KBM-7 (cell line): Measurements from ENCODE around the gene GRIN2D.

Source experiments
- DNase-seq: peaks from one replicate; pipeline ENCODE4 v3.0.0-alpha.2; 2015
- in situ Hi-C: fragments of 300-500 bp; cut with MboI; formaldehyde crosslinking; loops from 2 replicates; pipeline ENCODE4 v1.14.3; 2020; ENCODE audit warnings: low sequenced_read_pairs, low pct_unique_long_range_greater_than_20kb, mixed read lengths

The GRIN2D gene

DNA sequence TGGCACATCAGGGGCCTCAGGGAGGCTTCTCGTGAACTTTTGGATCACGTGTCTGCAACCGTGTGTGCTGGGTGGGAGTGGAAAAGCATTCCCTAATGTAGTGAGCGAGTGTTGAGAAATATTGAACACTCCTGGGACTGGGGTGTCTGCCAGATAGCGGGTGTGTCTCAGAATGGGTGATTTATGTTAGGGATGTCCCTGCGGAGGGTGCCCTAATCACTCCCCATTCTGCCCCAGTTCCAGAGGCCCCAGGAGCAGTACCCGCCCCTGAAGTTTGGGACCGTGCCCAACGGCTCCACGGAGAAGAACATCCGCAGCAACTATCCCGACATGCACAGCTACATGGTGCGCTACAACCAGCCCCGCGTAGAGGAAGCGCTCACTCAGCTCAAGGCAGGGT, 28.1 kb downstream of the GRIN2D start:
- no peak for DNase-seq
- in situ Hi-C loops = no loop called here

DNA sequence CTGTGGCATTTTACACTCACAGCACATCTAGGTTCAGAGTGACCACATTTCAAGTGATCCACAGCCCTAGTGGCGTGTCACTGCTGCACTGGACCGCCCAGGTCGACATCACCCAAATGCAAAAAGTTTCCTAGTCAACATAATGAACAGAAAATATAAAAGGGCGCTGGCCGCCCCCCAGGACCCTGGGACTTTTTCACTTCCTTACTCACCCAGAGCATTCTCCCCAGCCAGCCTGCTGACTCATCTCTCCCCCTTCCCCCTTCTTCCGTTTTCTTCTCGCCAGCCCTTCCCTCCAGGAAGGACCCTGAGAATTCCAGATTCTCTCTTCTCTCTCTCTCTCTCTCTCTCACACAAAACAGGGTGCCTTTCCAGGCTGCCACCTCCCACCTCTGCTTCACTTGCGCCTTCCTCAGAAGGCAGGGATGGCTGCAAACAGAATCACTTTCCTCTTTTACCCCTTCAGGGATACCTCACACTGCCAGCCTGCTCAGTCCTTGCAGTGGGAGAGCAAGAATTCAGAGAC, 31.3 kb downstream of the GRIN2D start:
- in situ Hi-C loops = no loop called here
- peak; percentile 72 for DNase-seq

GRCh38 chr19:48428670-48429069, 35.2 kb downstream of the GRIN2D start:
- DNase-seq = no peak
- in situ Hi-C loops = no loop called here

DNA sequence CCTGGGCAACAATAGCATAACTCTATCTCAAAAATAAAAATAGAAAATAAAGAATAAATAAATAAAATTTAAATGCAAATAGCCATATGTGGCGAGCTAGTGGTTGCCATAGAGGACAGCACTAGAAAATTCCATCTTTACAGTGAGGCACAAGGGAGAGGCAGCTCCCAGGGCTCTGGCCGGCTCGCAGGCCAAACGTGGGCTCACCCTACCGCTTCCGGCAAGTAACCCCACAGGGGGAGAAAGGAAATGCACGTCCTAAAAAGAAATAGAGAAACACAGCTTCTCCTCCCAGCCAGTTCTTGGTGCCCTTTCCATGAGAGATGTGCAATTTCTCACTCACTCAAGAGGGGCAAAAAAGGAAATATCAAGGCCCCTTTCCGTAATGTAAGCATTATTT, 39.9 kb downstream of the GRIN2D start:
- DNase-seq = peak; percentile 20
- in situ Hi-C loops = no loop called here

- no peak for DNase-seq
- in situ Hi-C loops = no loop called here
Observed at GRCh38 chr19:48436586-48436985, 43.1 kb downstream of the GRIN2D start.

GRCh38 chr19:48441360-48442050, 48.0 kb downstream of the GRIN2D start:
- in situ Hi-C loops = no loop called here
- DNase-seq = no peak

DNA sequence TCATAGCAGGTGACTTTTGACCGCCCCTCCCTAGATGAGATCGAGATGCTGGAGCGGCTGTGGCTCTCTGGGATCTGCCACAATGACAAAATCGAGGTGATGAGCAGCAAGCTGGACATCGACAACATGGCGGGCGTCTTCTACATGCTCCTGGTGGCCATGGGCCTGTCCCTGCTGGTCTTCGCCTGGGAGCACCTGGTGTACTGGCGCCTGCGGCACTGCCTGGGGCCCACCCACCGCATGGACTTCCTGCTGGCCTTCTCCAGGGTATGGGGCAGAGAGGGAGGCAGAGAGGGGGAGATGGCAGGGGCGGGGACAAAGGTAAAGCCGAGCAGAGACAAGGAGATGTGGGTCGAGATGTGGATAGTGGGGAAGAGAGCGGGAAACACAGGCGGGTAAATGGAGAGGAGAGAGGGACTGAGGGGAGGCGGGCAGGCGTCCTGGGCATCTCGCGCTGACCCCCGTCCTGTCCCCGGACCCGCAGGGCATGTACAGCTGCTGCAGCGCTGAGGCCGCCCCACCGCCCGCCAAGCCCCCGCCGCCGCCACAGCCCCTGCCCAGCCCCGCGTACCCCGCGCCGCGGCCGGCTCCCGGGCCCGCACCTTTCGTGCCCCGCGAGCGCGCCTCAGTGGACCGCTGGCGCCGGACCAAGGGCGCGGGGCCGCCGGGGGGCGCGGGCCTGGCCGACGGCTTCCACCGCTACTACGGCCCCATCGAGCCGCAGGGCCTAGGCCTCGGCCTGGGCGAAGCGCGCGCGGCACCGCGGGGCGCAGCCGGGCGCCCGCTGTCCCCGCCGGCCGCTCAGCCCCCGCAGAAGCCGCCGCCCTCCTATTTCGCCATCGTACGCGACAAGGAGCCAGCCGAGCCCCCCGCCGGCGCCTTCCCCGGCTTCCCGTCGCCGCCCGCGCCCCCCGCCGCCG, 48.9 kb downstream of the GRIN2D start:
- DNase-seq = no peak
- in situ Hi-C loops = no loop called here

GRCh38 chr19:48443256-48443655, 49.8 kb downstream of the GRIN2D start:
- in situ Hi-C loops = no loop called here
- DNase-seq = no peak
